OCI-LY3 (cell line): Measurements from ENCODE around the gene ZNRD2.

ENCODE experiments used
- H2AFZ ChIP-seq: fragments of 200-600, 300-600 bp; shearing (Covaris generic); 2 replicates; pipeline ENCODE4 v1.6.0; 2014; ENCODE audit warnings: antibody characterized with exemption, low read depth, low read length
- H3K27ac ChIP-seq: fragments of 200-600, 300-600 bp; sonication (generic); 2 replicates; pipeline ENCODE4 v1.5.1; 2014; ENCODE audit warnings: mild to moderate bottlenecking, low read length, moderate library complexity, mixed read lengths
- H3K27me3 ChIP-seq: fragments of 200-600, 300-600 bp; sonication (generic); 2 replicates; pipeline ENCODE4 v1.6.1; 2014; ENCODE audit warnings: low read depth, low read length, mixed read lengths
- H3K36me3 ChIP-seq: fragments of 200-600, 300-600 bp; sonication (generic); replicated peaks from 2 replicates; pipeline ENCODE3; 2014; ENCODE audit warnings: low read depth, low read length, mixed read lengths
- H3K4me1 ChIP-seq: fragments of 300-600, 200-600 bp; sonication (generic); 2 replicates; pipeline ENCODE4 v1.6.1; 2014; ENCODE audit warnings: low read length, mixed read lengths
- H3K4me2 ChIP-seq: fragments of 200-600, 300-600 bp; sonication (generic); 2 replicates; pipeline ENCODE4 v1.6.1; 2014; ENCODE audit warnings: low read length, mixed read lengths
- H3K4me3 ChIP-seq: fragments of 300-600, 200-600 bp; sonication (generic); 2 replicates; pipeline ENCODE4 v1.5.1; 2014; ENCODE audit warnings: antibody characterized with exemption, mild to moderate bottlenecking, low read length, moderate library complexity
- H3K79me2 ChIP-seq: fragments of 300-600, 200-600 bp; shearing (Covaris generic); 2 replicates; pipeline ENCODE4 v1.6.1; 2014; ENCODE audit warnings: mild to moderate bottlenecking, low read length, mixed read lengths
- H3K9ac ChIP-seq: fragments of 300-600, 200-600 bp; shearing (Covaris generic); 2 replicates; pipeline ENCODE4 v1.6.0; 2014; ENCODE audit warnings: mild to moderate bottlenecking, low read length, moderate library complexity
- H3K9me3 ChIP-seq: fragments of 200-600, 300-600 bp; shearing (Covaris generic); 2 replicates; pipeline ENCODE4 v1.6.1; 2014; ENCODE audit warnings: low read length, mixed read lengths; ENCODE audit not compliant: insufficient read depth
- H4K20me1 ChIP-seq: fragments of 200-600, 300-600 bp; sonication (generic); 2 replicates; pipeline ENCODE4 v1.6.1; 2016; ENCODE audit warnings: low read length, mixed read lengths; ENCODE audit not compliant: insufficient read depth
- CTCF ChIP-seq: fragments of 200-600, 300-600 bp; sonication (generic); IDR thresholded peaks from 2 replicates; pipeline ENCODE4 v1.5.1; 2014; ENCODE audit warnings: antibody characterized with exemption, low read length, low read depth
- EZH2phosphoT487 ChIP-seq: fragments of 200-600 bp; shearing (Covaris generic); IDR thresholded peaks from 2 replicates; pipeline ENCODE4 v1.6.1; 2018; ENCODE audit warnings: antibody characterized with exemption, mixed run types, low read depth

The ZNRD2 gene

GRCh38 chr11:65613091-65613928, 43.0 kb downstream of the ZNRD2 start:
- H2AFZ ChIP-seq = no peak overlapping the region

GRCh38 chr11:65615229-65615949, 45.1 kb downstream of the ZNRD2 start, which contains the start of gene PCNX3:
PCNX3 (plus strand) TSS chr11:65615776; CDS start chr11:65616312, 536 bp downstream.
- Histone ChIP-seq H3K4me2 (peak within 1 kb of the TSS; percentile 100), H3K27ac (peak within 1 kb of the TSS; percentile 76)
- TF ChIP-seq CTCF = no peak

More at GRCh38 chr11:65613091-65613928, 43.0 kb downstream of the ZNRD2 start:
- peak overlapping the region; percentile 92 for H3K9ac ChIP-seq
- peak overlapping the region; percentile 79 for H3K4me3 ChIP-seq
- TF ChIP-seq EZH2phosphoT487 = no peak
- no peak for TF ChIP-seq CTCF
- H3K36me3 ChIP-seq = peaks cover 23% of the 10 kb centered on the region
- peaks cover 13% of the 10 kb centered on the region for H4K20me1 ChIP-seq
- no peaks in the 10 kb centered on the region for H3K27me3 ChIP-seq
- peaks cover 72% of the 10 kb centered on the region for H3K79me2 ChIP-seq
- H3K4me2 ChIP-seq = peak overlapping the region; percentile 62
- H3K9me3 ChIP-seq = no peaks in the 10 kb centered on the region
- peak overlapping the region; percentile 76 for H3K27ac ChIP-seq
- H3K4me1 ChIP-seq = peaks cover 31% of the 10 kb centered on the region

GRCh38 chr11:65615950-65616574, 45.8 kb downstream of the ZNRD2 start:
- peak overlapping the region; percentile 79 for H3K4me3 ChIP-seq
- peaks cover 31% of the 10 kb centered on the region for H3K4me1 ChIP-seq
- H3K9me3 ChIP-seq = no peaks in the 10 kb centered on the region
- H3K9ac ChIP-seq = peak overlapping the region; percentile 82
- no peak overlapping the region for H2AFZ ChIP-seq
- H3K27ac ChIP-seq = peak overlapping the region; percentile 76
- H3K27me3 ChIP-seq = no peaks in the 10 kb centered on the region
- H3K4me2 ChIP-seq = peak overlapping the region; percentile 100
- H4K20me1 ChIP-seq = peaks cover 9% of the 10 kb centered on the region; the same call in 1 of the 2 replicates
- H3K79me2 ChIP-seq = peaks cover 70% of the 10 kb centered on the region
- H3K36me3 ChIP-seq = peaks cover 34% of the 10 kb centered on the region
- TF ChIP-seq EZH2phosphoT487 = no peak
- TF ChIP-seq CTCF = no peak

More at GRCh38 chr11:65615229-65615949, 45.1 kb downstream of the ZNRD2 start, which contains the start of gene PCNX3:
- Histone ChIP-seq H3K79me2 (peaks cover 76% of the 10 kb centered on the region), H4K20me1 (peaks cover 9% of the 10 kb centered on the region; the same call in 1 of the 2 replicates), H3K27me3 (no peaks in the 10 kb centered on the region), H2AFZ (no peak within 1 kb of the TSS), H3K36me3 (peaks cover 33% of the 10 kb centered on the region), H3K4me1 (peaks cover 31% of the 10 kb centered on the region), H3K9ac (peak within 1 kb of the TSS; percentile 92), H3K9me3 (no peaks in the 10 kb centered on the region), H3K4me3 (peak within 1 kb of the TSS; percentile 79)
